Upper lobe of left lung (tissue), 4 donors: ENCODE measurements around the gene ARSH.

Experiments
- CTCF ChIP-seq, 6 experiments: fragments of 450-650 bp in 4 of 6; fragments of 200-600 bp in 2 of 6; sonication (generic) in 2 of 6; IDR thresholded peaks; one replicate each; pipeline ENCODE4 v1.5.1; 2016 to 2019; ENCODE audit warnings: antibody characterized with exemption in 6 of 6
- EP300 ChIP-seq, 4 donors: sonication (generic); formaldehyde crosslinking; IDR thresholded peaks; one replicate each; pipeline ENCODE4 v1.5.1; 2017; ENCODE audit warnings: antibody characterized with exemption in 4 of 4, control low read depth in 2 of 4
- POLR2A ChIP-seq, 4 donors: fragments of 450-650 bp; IDR thresholded peaks; one replicate each; pipeline ENCODE4 v1.5.1; 2016 to 2017; ENCODE audit warnings: antibody characterized with exemption in 4 of 4, mild to moderate bottlenecking in 2 of 4

GRCh38 chrX:2989565-2989964 lies 16.8 kb upstream of the ARSH start:
- TF ChIP-seq CTCF (IDR thresholded peaks at IDR 0.05): no peak
- TF ChIP-seq POLR2A (IDR thresholded peaks at IDR 0.05): no peak
- TF ChIP-seq EP300 (IDR thresholded peaks at IDR 0.05): no peak
